ENCODE data around the gene CDK3. TPM values are rescaled to one million over a fixed set of nuclear protein-coding genes. Genes with fewer than 3 reads are reported as not detected.

CDK3 gene
- total and polyA plus RNA-seq, 2 of the 4 experiments (the other 2 are of a cell fraction) = 0.72 to 8.8 TPM

- no peak overlapping the region for H3K27ac ChIP-seq (ENCODE audit: insufficient read depth, low read length)
Measured at GRCh38 chr17:76049239-76049638, 48.6 kb downstream of the CDK3 start.

More at GRCh38 chr17:76049239-76049638, 48.6 kb downstream of the CDK3 start:
- Histone ChIP-seq H2BK5ac (ENCODE audit: low read depth, low read length, poor library complexity, severe bottlenecking) (no peak overlapping the region), H3K23ac (ENCODE audit: low read depth, low read length) (no peak overlapping the region), H4K20me1 (ENCODE audit: insufficient read depth, low read length) (peaks cover 29% of the 10 kb centered on the region), H2BK15ac (ENCODE audit: low read depth, low read length) (no peak overlapping the region), H3K9ac (ENCODE audit: low read depth, low read length) (no peak overlapping the region), H2AK9ac (replicated peaks; ENCODE audit: low read depth, low read length, poor library complexity) (no peak overlapping the region), H3K9me1 (ENCODE audit: insufficient read depth, low read length) (peaks cover 21% of the 10 kb centered on the region), H3K4ac (ENCODE audit: low read depth, low read length) (no peak overlapping the region), H3K4me1 (ENCODE audit: control insufficient read depth, insufficient read depth, low read length) (no peaks in the 10 kb centered on the region; the same call in 1 of the 2 replicates), H3K18ac (ENCODE audit: low read depth, low read length) (no peak overlapping the region), H2BK20ac (ENCODE audit: low read depth, low read length) (no peak overlapping the region), H3K36me3 (ENCODE audit: control insufficient read depth, insufficient read depth, low read length) (peaks cover 68% of the 10 kb centered on the region), H4K5ac (ENCODE audit: low read depth, low read length) (no peak overlapping the region), H2BK120ac (ENCODE audit: low read depth, low read length) (no peak overlapping the region), H4K8ac (ENCODE audit: low read depth in 2 of 2, low read length in 2 of 2) (no peak overlapping the region), H3K14ac (replicated peaks; ENCODE audit: low read depth, low read length) (no peak overlapping the region), H3K9me3 (ENCODE audit: control insufficient read depth, insufficient read depth, low read length) (no peaks in the 10 kb centered on the region), H2AFZ (replicated peaks; ENCODE audit: low read length, poor library complexity) (no peak overlapping the region), H3K56ac (ENCODE audit: extremely low read depth, insufficient read depth, low read length) (no peak overlapping the region), H4K91ac (ENCODE audit: insufficient read depth, low read depth, low read length) (no peak overlapping the region), H3K27me3 (ENCODE audit: control insufficient read depth, insufficient read depth, low read length) (no peaks in the 10 kb centered on the region), H2AK5ac (ENCODE audit: low read depth, low read length) (no peak overlapping the region), H3K4me2 (ENCODE audit: low read depth, low read length) (no peak overlapping the region), H3K4me3 (ENCODE audit: insufficient read depth, low read depth, low read length) (no peak overlapping the region), H3K79me1 (ENCODE audit: low read depth in 1 of 2, low read length in 2 of 2) (peaks cover 10 to 67% of the 10 kb centered on the region in 2 experiments)
- DNase-seq = no peak
- BruUV-seq (replicated peaks) = no TSS peak
- dilution Hi-C loops (cut with HindIII; ENCODE audit: low sequenced_read_pairs, unreplicated experiment) (no loop called here), intact Hi-C loops (cut with micrococcal nuclease) (no loop called here), in situ Hi-C loops (cut with MboI; ENCODE audit: low sequenced_read_pairs) (no loop called here)
- POLR2A ChIA-PET (ENCODE audit: unreplicated experiment) = no interaction called here
- ATAC-seq (ENCODE audit: low read depth) = no peak
- 100% methylated on average over 2 of the region's 3 CpGs; no CpG with 5 or more reads in 1 of the 2 experiments for WGBS, 2 experiments (ENCODE audit: extremely low coverage in 2 of 2, insufficient read length in 1 of 2)
- CTCF ChIA-PET = no interaction called here
- TF ChIP-seq MXI1 (IDR thresholded peaks at IDR 0.05; ENCODE audit: borderline replicate concordance, low read depth, low read length) (no peak), MAZ (IDR thresholded peaks at IDR 0.05; ENCODE audit: borderline replicate concordance, low read depth, low read length) (no peak), CHD1 (IDR thresholded peaks at IDR 0.05; ENCODE audit: low read depth, low read length) (no peak), POLR2A (IDR thresholded peaks at IDR 0.05; ENCODE audit: low read depth, low read length) (no peak), MAFK (IDR thresholded peaks at IDR 0.05; ENCODE audit: low read depth, low read length) (no peak), RCOR1 (IDR thresholded peaks at IDR 0.05; ENCODE audit: insufficient replicate concordance, low read length) (no peak), RAD21 (IDR thresholded peaks at IDR 0.05; ENCODE audit: low read length) (no peak), CTCF (conservative IDR thresholded peaks at IDR 0.05; ENCODE audit: low read depth, low read length) (no peak), BHLHE40 (IDR thresholded peaks at IDR 0.05; ENCODE audit: low read depth, low read length) (no peak), SMC3 (IDR thresholded peaks at IDR 0.05; ENCODE audit: low read depth, low read length) (no peak), FOS (IDR thresholded peaks at IDR 0.05; ENCODE audit: low read depth, low read length) (no peak), USF2 (IDR thresholded peaks at IDR 0.05; ENCODE audit: low read depth, low read length) (no peak), CEBPB (IDR thresholded peaks at IDR 0.05; ENCODE audit: low read depth, low read length) (no peak), NFE2L2 (IDR thresholded peaks at IDR 0.05; ENCODE audit: low read depth, low read length) (no peak), ELK1 (IDR thresholded peaks at IDR 0.05; ENCODE audit: borderline replicate concordance, low read depth, low read length) (no peak), RFX5 (IDR thresholded peaks at IDR 0.05; ENCODE audit: low read depth, low read length) (no peak)

Measured in IMR-90 (cell line).